Measurements from ENCODE around the gene MRPL28. TPM values are rescaled to one million over a fixed set of nuclear protein-coding genes. Genes with fewer than 3 reads are reported as not detected.

The MRPL28 gene
- total RNA-seq, 4 donors from 2014 or later, result 45.1 to 79.5 (median 65.3) TPM

- DNase-seq (ENCODE audit: low spot score in 2 of 2), result no peak
- WGBS, 2 donors, result 90 to 92% methylated on average over 8 to 9 of the region's 10 CpGs
- Histone ChIP-seq H3K4me1 (peaks cover 0 to 18% (median 11%) of the 10 kb centered on the region in 4 donors), H3K27me3 (no peaks in the 10 kb centered on the region), H3K9me3 (no peaks in the 10 kb centered on the region), H3K4me3 (no peak overlapping the region), H3K36me3 (no peaks in the 10 kb centered on the region), H3K27ac (no peak overlapping the region)
- TF ChIP-seq POLR2A (IDR thresholded peaks at IDR 0.05), result no peak
- TF ChIP-seq EP300 (IDR thresholded peaks at IDR 0.05), result no peak
- TF ChIP-seq, protein P1, sequence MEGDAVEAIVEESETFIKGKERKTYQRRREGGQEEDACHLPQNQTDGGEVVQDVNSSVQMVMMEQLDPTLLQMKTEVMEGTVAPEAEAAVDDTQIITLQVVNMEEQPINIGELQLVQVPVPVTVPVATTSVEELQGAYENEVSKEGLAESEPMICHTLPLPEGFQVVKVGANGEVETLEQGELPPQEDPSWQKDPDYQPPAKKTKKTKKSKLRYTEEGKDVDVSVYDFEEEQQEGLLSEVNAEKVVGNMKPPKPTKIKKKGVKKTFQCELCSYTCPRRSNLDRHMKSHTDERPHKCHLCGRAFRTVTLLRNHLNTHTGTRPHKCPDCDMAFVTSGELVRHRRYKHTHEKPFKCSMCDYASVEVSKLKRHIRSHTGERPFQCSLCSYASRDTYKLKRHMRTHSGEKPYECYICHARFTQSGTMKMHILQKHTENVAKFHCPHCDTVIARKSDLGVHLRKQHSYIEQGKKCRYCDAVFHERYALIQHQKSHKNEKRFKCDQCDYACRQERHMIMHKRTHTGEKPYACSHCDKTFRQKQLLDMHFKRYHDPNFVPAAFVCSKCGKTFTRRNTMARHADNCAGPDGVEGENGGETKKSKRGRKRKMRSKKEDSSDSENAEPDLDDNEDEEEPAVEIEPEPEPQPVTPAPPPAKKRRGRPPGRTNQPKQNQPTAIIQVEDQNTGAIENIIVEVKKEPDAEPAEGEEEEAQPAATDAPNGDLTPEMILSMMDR (IDR thresholded peaks at IDR 0.05), result no peak
Measured at GRCh38 chr16:354971-355461, 15.3 kb downstream of the MRPL28 start.

DNA sequence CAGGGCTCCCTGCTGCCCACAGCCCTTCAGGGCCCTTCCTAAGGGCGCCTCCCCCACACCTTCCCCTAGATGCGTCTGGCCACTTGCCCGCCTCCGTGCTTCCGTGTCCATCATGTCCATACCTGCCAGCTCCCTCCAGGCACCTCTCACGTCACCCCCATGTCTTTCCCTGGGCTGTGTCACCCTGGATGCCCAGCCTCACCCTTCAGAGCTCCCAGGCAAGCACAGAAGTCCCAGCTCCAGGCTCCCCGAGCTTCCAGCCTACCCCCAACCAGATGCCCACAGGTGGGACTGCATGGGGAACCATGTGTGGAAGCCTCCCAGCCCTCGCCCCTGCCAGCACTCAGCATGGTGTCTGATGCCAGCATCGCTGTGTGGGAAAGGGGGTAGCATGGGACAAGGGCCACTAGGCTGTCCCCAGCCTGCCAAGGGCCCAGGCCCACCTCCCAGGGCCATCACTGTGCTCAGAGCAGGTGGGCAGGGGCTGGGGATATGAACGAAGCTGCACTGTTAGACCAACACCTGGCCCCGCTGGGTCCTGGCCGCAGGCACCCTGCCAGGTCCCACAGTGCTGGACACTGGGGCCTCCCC is 16.0 kb downstream of the MRPL28 start:
- Histone ChIP-seq H3K36me3 (no peaks in the 10 kb centered on the region), H3K4me3 (no peak overlapping the region), H3K4me1 (peaks cover 0 to 18% (median 11%) of the 10 kb centered on the region in 4 donors), H3K27ac (no peak overlapping the region), H3K9me3 (no peaks in the 10 kb centered on the region), H3K27me3 (no peaks in the 10 kb centered on the region)
- TF ChIP-seq, protein P1 (IDR thresholded peaks at IDR 0.05), result no peak
- TF ChIP-seq POLR2A (IDR thresholded peaks at IDR 0.05), result no peak
- no peak for TF ChIP-seq EP300 (IDR thresholded peaks at IDR 0.05)
- WGBS, 2 donors, result 95 to 98% methylated on average over 8 to 9 of the region's 12 CpGs
- no peak for DNase-seq (ENCODE audit: low spot score in 2 of 2)

DNA sequence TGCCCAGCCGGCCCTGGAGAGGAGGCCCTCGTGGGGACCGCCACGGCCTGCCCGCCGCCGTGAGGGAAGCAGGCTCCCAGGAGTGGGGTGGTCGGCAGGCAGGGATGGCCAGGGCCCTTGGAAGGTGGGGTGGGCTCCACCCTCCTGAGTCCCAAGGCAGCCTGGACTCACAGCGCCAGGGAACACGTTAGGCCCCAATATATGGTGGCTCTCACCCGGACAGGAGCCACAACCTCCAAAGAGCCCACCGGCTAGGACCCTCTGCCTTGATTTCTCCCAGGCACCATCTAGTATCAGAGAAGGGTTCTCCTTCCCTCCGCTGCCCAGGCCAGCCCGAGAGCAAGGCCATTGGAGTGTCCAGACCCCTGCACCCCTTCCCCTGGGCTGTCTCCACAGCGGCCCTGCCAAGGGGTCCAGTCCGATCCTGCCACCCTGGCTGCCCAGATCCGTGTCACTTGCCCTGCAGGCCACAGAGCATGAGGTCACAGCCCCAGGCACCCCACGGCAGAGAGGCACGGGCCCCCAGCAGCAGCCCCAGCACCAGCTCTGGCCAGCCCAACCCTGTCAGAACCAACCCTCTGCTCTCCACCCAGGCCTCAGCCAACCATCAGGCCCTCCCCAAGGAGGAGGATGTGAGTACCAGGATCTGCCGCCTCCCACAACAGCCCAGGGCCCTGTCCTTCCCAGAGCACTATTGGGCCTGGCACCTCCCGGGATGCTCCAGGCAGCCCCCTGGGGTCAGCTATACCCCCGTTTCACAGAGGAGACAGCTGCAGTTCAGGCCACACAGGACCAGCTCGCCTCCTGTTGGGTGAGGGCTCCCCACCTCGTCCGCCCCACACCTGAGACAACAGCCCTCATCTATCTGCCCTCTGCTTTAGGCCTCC is 16.7 kb downstream of the MRPL28 start:
- H3K27me3 ChIP-seq, result no peaks in the 10 kb centered on the region
- TF ChIP-seq, protein P1 (IDR thresholded peaks at IDR 0.05), result no peak
- TF ChIP-seq POLR2A (IDR thresholded peaks at IDR 0.05) (no peak), EP300 (IDR thresholded peaks at IDR 0.05) (no peak)
- DNase-seq (ENCODE audit: low spot score in 2 of 2), result no peak
- 70 to 78% methylated on average over 15 to 23 of the region's 25 CpGs for WGBS, 2 donors
- H3K4me3 ChIP-seq, result peak overlapping the region; percentile 30 to 91 (median 54)
- no peaks in the 10 kb centered on the region for H3K9me3 ChIP-seq
- peaks cover 0 to 18% (median 11%) of the 10 kb centered on the region in 4 donors for H3K4me1 ChIP-seq
- H3K27ac ChIP-seq, result peak overlapping the region; percentile 48 to 86 (median 71)
- H3K36me3 ChIP-seq, result no peaks in the 10 kb centered on the region

DNA sequence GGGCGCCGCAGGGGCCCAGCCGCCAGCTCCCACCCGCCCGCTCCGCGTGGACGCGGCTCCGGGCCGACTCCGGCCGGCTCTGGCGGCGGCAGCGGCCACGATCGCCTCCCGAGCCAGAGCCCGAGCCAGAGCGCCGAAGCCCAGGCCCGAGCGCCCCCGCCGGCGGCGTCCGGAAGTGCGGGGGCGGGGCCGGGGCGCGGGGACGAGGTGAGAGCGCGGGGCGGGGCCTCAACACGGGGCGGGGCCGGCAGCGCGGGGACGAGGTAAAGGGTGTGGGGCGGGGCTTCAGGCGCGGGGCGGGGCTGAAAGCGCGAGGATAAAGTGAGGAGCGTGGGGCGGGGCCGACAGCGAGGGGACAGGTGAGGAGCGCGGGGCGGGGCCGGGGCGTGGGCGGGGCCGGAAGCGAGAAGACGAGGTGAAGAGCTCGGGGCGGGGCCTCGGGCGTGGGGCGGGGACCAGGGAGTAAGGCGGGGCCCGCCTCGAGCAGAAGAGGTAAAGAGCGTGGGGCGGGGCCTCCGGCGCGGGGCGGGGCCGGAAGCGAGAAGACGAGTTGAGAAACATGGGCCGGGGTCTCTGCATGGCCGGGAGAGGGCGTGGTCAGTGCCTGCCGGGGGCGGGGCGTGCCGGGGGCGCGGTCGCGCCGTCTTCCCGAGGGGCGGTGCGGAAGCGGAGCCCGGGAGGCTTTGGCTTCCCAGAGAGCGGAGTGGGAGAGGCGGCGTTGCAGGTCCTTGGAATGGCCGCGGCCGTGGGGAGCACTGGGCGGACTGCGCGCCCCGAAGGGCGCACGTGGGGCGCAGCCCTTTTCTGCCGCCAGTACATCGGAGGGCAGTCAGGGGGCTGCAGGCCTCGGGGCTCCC is 17.6 kb downstream of the MRPL28 start, which contains the start of gene AXIN1:
Gene AXIN1 (minus strand): TSS at position 177 of the 857 bp plus-strand sequence. CDS start 5,698 bp downstream, outside the sequence.
- DNase-seq (ENCODE audit: low spot score in 2 of 2), result peak; percentile 99 to 100
- TF ChIP-seq, protein P1 (IDR thresholded peaks at IDR 0.05), result peak; percentile 68 to 92 (median 84)
- TF ChIP-seq POLR2A (IDR thresholded peaks at IDR 0.05) (peak in 1 of 2 donors; percentile 66), EP300 (IDR thresholded peaks at IDR 0.05) (peak in 1 of 2 donors; percentile 67)
- Histone ChIP-seq H3K4me3 (peak within 1 kb of the TSS; percentile 61 to 91 (median 63)), H3K9me3 (no peaks in the 10 kb centered on the region), H3K4me1 (peaks cover 0 to 18% (median 11%) of the 10 kb centered on the region in 4 donors), H3K27me3 (no peaks in the 10 kb centered on the region), H3K27ac (peak within 1 kb of the TSS; percentile 48 to 87 (median 73)), H3K36me3 (no peaks in the 10 kb centered on the region)
- WGBS, 2 donors, result 0 to 2% methylated on average over 35 to 75 of the region's 113 CpGs

Data from tibial nerve (tissue), 4 donors.